Activated T-helper 1 cell treated with Interleukin-2 at 50 U/mL for 16 hours (primary cell): ENCODE measurements around the gene MRPL19.

Experiments
- DNase-seq: peaks from one replicate; pipeline ENCODE4 v3.0.0-alpha.2; 2020; ENCODE audit warnings: low read depth

Gene MRPL19

DNA sequence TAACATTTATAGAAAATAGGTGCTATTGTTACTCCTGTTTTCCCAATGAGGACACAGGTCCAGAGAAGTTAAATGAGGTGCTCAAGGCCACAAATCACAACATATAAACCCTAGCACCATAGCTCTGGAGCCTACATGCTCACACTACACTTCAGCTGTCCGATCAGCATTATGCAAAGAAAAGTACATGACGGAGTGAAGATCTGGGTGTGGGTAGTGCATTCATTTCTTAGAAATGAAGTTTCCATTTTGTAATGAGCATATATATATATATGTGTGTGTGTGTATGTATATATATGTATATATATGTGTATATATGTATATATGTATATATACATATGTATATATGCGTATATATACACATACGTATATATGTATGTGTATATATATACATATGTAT lies 30.2 kb upstream of the MRPL19 start:
- DNase-seq = no peak

DNA sequence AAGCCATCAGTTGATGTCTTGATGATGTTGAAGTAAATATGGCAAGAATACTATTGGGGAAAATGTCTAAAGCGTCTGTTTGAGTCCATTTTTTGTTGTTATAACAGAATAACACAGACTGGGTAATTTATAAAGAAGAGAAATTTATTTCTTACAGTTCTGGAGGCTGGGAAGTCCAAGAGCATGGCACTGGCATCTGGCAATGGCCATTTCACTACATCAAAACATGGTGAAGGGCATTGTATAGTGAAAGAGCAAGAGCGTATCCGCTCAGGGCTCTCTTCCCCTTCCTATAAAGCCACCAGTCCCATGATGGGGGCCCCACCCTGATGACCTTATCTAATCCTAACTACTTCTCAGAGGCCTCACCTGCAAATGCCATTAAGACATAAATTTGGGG lies 29.6 kb upstream of the MRPL19 start:
- DNase-seq = no peak

DNA sequence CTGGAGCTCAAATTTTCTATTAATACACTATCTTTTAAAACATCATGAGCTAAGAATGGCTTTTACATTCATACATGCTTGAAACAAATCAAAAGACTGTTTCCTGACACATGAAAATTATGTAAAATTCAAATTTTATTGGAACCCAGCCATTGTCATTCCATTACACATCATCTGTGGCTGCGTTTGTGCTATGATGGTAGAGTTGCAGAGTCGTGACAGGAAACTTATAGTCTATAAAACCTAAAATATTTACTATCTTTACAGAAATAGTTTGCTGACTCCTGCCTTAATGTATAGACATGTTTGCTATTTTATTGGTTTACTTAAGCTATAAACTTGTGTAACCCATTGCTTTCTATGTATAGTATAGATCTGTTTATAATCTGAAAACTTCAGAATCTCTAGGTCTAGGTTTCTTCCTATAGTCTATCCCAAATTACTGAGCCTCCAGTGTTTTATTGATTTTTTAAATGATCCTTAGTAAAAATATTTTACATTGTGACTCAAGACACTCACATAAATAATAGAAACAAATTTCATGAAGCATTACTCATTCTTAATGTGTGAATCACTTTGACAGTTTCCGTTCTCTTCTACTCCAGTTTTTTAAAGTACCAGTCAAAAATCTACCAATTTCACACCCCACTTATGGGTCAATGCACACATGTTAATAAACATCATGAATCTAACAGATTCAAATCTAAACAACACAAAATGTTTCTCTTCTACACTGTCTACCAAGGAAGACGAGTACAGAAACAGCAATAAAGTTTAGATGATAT lies 26.4 kb upstream of the MRPL19 start:
- DNase-seq = no peak

DNA sequence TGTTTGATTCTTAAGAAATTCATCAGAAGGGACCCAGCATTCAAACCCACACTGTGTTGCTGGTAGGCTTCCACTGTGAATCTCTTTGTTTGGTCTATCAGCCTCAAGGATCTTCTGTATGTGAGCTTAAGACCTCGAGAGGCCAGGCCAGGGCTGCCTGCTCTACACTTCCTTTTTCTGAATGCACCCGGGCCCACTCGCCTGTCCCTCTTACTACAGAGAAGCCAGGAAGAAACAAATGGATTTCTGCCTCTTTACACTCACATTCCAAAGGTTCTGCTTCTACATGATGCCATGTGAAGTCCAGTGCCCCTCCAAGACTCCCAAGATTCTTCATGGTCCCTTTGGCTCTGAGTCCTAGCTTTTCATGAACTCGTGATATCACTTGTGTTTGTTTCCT lies 25.4 kb upstream of the MRPL19 start:
- no peak for DNase-seq

DNA sequence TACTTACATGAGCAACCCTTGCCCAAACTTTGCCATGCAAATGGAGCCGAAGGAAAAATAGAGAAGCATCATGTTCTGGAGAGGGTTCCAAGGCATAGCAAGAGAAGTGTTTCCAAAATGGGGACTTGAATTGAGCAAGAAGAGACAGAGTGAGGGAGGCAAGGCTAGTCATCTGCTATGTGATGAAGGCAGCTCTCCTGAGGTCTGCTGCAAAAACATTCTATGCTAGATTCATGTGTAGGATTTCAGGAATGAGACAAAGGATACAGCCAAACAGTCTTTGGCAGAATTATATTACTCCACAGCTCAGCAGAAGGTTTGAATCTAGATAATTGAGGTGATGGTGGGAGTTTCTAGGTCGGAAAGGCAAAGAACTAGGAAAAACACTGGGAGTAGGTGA lies 24.1 kb upstream of the MRPL19 start:
- no peak for DNase-seq

DNA sequence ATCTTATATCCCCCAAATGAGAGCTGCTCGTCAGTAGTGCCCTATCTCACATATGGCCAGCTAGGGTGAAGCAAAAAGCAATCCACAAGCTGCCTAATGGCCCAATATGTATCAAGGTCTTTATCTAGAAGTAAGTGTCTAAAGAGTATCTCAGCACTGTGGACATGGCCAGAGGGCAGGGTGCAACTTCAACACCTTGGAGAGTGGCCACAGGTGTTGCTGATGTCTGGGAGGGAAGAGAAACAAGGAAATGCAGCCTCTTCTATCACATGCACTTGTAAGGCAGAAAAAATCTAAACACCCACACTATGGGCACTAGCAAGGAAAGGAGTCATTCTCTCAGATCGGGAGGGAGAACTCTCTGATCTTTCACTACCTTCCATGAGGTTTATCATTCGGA lies 23.7 kb upstream of the MRPL19 start:
- DNase-seq = no peak

DNA sequence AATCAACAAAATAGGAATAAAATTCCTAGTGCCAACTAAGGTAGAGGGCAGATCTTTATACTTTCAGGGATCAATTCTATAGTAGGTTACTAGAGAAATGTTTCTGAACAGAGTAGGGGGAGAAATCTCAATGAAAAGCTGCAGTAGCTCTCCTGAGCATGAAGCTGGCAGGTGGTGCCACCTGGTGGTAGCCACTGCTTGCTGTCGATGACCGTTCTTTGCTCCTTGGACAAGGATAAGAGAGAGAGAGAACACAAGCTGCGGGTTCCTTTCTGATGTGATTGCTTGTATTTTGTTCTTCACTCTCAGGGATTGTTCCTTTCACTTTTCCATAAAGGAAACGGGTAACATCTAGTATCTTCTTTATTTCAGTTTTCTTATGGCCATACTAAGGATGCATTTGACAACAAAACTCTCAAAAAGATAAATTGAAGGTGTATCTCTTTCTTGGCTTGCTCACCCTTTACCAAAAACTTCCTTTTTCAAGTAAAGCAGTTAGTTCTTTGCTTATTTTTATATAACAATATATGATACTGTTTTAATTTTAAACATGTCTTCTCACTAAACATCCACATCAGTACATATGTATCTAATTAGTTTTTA lies 18.6 kb upstream of the MRPL19 start:
- DNase-seq = no peak

DNA sequence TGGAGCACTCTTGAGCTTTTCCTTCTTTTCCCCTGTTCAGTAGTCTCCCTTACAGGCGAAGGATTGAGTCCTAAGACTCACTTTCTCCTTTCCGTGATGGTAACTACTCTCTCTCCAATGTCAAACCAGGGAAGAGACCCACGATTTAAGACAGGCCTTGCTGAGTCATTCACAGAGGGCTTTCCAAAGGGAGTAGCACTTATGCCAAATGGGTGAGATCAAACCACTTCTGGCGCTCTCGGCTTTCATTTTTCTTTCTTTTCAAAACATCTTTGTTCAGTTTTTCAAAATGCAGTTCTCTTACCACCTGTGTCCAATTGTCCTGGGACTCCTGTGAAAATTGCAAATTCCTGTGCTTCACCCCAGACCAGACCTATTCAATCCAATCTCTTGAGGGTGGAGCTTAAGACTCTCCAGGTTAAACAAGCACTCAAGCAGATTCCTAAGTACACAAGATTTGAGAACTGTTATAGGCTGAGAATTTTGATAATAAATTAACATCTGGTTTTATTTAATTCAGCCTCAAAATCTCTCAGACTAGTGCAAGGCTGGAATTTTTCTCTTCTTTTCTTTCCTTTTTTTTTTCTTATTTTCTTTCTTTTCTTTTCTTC lies 14.4 kb upstream of the MRPL19 start:
- no peak for DNase-seq

DNA sequence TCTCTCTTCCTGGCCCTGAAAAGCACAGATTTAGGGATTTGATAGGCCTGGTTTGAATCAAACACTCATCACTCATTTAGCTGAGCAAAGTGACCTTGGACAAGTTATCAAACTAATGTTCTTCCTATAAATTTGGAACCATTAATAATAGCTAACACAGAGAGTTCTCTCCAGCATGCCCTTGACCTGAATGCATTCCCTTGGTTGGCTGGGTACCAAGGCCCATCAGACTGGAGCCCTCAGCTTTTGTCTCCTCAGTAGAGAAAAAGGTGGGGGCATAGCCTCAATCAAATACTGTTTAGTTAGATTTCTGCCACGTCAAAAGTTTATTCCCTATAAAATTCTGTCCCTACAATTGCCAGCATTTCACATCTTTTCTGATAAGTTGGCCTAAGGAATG lies 13.8 kb upstream of the MRPL19 start:
- DNase-seq = no peak

DNA sequence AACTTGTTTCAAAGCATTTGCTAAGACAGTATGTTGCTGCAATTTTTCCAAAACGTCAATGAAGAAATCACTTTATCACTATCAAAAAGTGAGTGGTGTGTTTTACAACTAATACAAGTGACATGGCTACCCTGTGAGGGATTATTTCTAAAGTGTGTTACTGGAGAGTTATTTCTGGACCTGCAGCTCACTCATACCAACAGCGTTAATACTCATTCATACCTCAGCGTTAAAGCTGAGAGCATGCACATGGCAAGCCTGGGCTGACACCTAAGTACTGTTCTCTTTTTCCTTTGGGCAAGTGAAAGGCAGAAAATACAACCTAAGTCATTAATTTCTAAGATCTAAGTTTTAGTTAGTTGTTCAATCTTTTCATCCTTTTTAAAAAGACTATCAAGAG lies 13.0 kb upstream of the MRPL19 start:
- DNase-seq = no peak

DNA sequence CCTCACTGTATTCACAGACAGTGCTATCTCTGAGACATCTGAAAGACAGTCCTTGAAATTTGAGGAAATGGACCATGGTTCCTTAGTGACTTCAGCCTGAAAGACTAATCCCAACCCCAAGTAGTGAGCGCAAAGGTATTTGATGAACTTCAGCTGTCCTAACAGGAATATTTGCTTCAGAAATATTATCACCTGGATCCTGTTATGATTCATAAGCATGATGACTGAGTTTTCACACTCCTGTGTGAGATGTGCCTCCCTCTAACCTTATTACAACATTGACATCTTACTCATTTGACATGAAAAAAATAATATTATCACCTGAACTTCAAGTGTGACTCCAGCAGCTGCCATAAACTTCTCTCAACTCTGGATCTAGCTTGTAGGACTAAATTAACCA lies 11.6 kb upstream of the MRPL19 start:
- DNase-seq = no peak

DNA sequence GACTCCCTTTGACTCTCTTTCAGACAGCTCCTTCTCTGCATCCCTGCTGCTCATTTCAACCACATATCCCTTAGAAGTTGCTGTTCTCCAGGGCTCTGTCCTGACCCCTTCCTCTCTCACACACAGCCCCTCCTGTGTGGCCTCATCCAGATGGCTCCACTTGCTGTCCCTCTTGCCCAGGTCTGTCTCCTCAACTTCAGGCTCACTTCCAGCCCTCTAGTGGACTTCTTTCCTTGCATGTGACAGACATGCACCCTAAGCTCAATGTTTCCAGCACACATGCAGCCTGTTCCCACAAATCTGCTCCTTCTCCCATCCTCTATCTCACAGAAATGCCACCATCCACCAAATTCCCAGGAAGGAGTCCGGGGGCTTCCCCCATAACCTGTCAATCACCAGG lies 9.0 kb upstream of the MRPL19 start:
- no peak for DNase-seq

DNA sequence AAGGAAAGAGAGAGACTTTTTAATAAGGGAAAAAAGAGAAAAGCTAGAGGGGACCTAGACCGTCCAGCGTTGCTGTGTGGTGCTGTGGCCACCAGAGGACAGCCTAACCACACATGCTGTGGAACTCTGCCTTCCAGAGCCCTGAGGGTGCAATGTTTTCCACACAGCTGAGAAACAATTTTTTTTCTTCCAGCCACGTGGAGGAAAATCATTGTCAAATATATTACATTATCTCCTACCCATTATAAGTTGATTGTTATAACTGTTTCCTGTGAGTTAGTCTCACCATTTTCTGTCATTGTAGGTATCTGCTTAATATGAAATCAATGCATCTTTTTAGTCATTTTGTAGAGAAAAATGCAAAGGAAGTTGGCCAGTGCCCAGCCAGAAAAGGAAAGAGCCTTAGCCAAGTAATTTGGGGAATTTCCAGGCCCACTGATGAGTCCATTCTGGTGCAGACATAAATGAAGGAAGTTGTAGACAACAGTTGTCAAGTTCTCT lies 5.9 kb upstream of the MRPL19 start:
- no peak for DNase-seq

DNA sequence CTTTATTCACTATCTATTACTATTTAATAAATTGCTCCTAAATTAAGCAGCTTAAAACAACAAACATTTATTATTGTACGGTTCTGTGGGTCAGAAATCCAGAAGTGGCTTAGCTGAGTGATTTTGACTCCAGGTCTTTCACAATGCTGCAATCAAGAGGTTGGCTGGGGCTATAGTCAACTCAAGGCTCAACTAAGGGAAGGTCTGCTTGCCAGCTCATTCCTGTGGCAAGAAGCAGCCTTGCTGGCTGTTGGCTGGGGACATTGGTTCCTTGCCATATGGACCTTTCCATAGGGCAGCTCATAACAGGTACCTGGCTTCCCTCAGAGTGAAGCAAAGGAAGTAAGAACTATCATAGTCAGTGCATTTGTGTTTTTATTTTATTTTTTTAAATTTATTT lies 5.0 kb upstream of the MRPL19 start:
- DNase-seq = no peak

DNA sequence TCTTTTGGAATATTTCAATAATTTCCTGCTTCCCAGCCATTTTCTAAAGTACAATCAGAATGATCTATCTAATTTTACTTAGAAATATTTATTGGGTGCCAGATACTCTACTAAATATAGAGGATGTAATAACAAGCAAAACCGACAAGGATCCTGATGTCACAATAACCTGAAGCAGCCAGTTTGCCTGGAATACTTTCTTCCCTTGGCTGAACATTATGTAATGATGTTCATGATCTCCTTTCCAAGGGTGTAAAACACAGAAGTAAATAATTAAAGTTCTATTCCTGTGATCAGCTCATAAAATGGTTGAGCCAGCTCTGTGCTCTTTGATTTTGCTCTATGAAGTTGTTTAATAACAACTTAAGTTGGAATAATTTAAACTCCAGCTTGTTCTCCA lies 2.6 kb upstream of the MRPL19 start:
- DNase-seq = no peak

DNA sequence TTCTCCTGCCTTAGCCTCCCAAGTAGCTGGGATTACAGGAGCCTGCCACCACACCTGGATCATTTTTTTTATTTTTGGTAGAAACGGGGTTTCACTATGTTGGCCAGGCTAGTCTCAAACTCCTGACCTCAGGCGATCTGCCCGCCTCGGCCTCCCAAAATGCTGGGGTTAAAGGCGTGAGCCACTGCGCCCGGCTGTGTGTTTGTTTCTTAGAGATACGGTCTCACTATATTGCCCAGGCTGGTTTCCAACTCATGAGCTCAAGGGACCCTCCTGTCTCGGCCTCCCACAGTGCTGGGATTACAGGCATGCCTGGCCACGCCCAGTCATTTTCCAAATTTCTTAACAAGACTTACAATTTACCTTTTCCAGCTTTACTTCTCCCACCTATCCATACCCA lies 940 bp upstream of the MRPL19 start:
- no peak for DNase-seq

DNA sequence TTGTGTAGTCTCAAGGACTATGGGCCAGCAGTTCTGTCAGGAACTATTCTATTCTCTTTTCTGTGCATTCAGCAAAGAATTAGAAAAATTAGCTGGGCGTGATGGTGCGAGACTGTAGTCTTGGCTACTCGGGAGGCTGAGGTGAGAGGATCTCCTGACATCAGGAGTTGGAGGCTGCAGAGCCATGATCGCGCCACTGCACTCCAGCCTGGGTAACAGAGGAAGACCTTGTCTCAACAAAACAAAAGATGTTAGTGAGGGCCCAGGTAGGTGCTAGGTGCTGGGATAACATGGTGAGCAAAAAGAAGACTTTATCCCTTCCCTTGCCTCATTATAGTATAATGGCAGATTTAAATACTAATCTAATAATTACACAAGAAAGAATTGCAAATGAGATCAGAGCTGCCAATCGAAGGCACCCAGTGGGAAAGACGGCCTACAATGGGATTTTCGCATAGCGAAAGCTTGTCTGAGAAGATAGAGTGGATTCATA lies 447 bp upstream of the MRPL19 start:
- DNase-seq = no peak

DNA sequence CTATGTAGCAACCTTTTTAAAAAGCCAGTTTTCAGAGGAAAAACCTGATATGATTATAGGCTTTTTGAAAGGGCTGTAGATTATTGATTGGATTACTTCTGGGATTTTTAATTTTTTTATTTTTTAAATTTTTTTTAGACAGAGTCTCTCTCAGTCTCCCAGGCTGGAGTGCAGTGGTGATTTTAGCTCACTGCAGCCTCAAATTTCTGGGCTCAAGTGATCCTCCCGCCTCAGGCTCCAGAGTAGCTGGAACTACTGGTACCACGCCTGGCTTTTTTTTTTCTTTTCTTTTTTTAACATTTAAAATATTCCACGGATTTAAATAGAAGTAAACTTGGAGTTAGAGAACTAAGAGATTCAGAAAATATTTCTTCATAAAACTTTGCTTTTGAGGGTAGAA lies 1.2 kb downstream of the MRPL19 start:
- DNase-seq = no peak

DNA sequence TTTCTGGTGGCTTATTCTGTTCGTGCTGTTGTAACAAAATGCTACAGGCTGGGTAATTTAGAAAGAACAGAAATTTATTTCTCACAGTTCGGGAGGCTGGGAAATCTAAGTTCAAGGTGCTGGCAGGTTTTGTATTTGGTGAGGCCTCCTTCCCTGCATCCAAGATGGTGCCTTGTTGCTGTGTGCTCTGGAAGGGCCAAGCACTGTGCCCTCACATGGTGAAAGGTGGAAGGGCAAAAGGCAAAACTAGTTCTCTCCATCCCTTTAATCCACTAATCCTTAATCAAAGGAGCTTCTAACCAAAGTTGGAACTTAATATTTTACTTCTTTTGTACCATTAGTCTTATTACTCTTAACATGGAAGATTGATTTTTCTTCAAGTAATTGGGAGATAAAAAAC lies 7.4 kb downstream of the MRPL19 start:
- DNase-seq = no peak

DNA sequence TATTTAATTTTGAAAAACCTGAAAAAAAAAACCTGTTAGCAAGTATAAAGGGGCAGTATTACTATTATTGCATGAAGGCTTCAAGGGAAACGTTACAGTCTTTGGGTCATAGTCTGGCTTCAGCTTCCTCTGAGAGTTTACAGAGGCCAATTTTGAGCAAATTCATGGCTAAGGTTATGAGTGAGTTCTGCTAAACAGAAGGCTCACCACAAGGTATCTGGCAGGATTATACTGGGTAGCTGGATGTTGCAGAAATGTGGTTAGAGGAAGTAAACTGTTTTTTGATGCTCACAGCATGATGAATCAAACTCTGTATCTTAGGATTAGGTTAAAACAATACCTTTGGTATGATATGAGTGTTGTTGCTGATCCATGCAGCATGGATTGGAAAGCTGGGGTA lies 9.3 kb downstream of the MRPL19 start:
- no peak for DNase-seq

DNA sequence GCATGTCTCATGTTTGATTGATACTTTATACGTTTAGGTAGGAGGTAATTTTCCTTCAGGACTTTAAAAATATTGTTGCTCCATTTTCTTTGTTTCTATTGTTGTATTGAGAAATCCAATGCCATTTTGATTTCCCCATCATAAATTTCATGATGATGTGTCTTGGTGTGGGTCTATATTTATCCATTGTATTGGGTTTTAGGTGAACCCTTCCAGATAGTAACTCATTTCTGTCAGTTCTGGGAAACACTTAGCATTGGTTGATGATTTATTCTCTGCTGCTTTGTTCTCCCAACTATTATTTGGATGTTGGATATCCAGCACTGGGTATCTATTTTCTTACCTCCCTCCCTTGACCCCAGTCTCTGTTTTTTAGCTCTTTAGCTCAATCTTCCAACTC lies 10.0 kb downstream of the MRPL19 start:
- DNase-seq = no peak

DNA sequence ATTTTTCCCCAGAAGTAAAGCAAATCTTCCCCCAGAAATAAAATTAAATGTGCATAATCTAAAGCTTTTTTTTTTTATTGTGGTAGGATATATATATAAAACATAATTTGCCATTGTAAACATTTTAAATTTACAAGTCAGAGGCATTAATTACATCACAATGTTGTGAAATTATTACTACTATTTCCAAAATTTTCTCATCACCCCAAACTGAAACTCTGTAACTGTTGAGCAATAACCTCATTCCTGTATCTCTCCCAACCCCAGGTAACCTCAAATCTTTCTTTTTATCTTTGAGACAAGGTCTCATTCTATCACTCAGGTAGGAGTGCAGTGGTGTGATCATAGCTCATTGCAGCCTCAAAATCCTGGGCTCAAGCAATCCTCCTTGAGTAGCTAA lies 11.2 kb downstream of the MRPL19 start:
- DNase-seq = no peak

DNA sequence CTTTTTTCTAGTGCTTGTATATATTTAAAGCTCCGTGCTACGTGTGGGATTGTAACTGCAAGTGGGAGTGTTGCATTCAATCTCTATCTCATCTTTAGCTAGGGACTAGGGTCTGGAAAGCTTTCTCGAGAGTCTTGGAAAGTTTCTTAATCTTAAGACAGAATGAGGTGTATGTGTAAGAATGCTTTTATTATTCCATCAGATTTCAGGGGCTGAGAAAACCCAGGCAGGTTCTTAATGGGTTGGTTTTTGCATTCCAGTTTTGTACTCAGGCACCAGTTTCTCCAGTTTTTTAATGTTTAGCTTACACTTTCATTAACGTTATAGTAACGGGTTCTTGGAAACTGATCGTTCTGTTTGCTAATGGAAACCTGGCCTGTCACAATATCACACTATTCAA lies 20.3 kb downstream of the MRPL19 start:
- no peak for DNase-seq
